Endothelial cell (in vitro differentiated cells): Measurements from ENCODE around the gene TAGLN. TPM values are rescaled to one million over a fixed set of nuclear protein-coding genes. Genes with fewer than 3 reads are reported as not detected.

Experiments
- DNase-seq: peaks from one replicate; pipeline ENCODE4 v3.0.0; 2021; ENCODE audit warnings: low spot score
- H3K27ac Mint-ChIP-seq: one replicate; pipeline ENCODE4 v1.8.0; 2021; ENCODE audit warnings: mixed read lengths, inconsistent platforms; ENCODE audit not compliant: unreplicated experiment
- H3K27me3 Mint-ChIP-seq: one replicate; pipeline ENCODE4 v1.8.0; 2021; ENCODE audit warnings: mild to moderate bottlenecking, moderate library complexity, mixed read lengths, inconsistent platforms; ENCODE audit not compliant: unreplicated experiment
- H3K36me3 Mint-ChIP-seq: one replicate; pipeline ENCODE4 v1.8.0; 2021; ENCODE audit warnings: mild to moderate bottlenecking, low read depth, mixed read lengths, inconsistent platforms; ENCODE audit not compliant: unreplicated experiment
- H3K4me1 Mint-ChIP-seq: one replicate; pipeline ENCODE4 v1.8.0; 2021; ENCODE audit warnings: mild to moderate bottlenecking, mixed read lengths, inconsistent platforms; ENCODE audit not compliant: unreplicated experiment
- H3K4me3 Mint-ChIP-seq: one replicate; pipeline ENCODE4 v1.8.0; 2021; ENCODE audit warnings: mild to moderate bottlenecking, mixed read lengths, inconsistent platforms; ENCODE audit not compliant: unreplicated experiment
- H3K9me3 Mint-ChIP-seq: one replicate; pipeline ENCODE4 v1.8.0; 2021; ENCODE audit warnings: mixed read lengths, inconsistent platforms; ENCODE audit not compliant: unreplicated experiment
- total RNA-seq: library from RNA; stranded (reverse); fragmentation: NEBNext Ultra II Directional; extraction: Animal tissue kit (Norgen Biotek cat#: 25700); gene quantifications from one replicate; pipeline ENCODE4 v1.2.1, GENCODE V29; 2021; ENCODE audit not compliant: unreplicated experiment
- TF ChIP-seq, protein P1 (sequence below): fragments of 200-600 bp; sonication (generic); IDR thresholded peaks from one replicate; pipeline ENCODE4 v1.5.0; 2021; ENCODE audit warnings: antibody characterized with exemption; ENCODE audit not compliant: unreplicated experiment

Gene TAGLN
- total RNA-seq, 1 donor from 2014 or later = 25.4 TPM

DNA sequence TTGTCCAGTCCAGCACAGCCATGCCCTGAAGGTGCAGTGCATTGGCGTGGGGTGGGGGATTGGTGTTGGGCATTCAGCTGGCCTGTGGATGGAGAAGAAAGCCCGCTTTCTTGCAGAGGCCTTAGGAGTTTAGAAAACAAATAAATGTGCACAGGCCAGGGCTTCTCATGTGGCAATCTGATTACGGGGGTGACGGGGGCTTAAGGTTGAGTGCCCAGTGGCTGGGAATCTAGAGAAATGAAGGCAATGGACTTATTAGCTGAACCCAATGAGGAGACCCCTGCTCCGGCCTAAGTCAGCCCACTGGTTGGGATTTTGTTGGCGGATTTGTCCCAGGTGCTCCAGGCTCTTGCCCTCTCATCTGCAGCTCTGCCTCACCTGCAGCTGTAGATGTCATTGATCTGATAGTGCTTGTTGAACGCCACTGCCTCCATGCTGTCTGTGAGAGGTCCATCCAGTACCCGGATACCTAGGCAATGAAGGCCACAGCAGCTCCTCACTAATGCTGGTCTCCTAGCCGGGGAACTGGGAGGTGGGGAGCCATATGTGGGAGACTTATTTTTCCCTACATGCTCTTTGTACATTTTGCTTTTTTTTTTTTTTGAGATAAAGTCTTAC, 26.5 kb downstream of the TAGLN start:
- TF ChIP-seq, protein P1, sequence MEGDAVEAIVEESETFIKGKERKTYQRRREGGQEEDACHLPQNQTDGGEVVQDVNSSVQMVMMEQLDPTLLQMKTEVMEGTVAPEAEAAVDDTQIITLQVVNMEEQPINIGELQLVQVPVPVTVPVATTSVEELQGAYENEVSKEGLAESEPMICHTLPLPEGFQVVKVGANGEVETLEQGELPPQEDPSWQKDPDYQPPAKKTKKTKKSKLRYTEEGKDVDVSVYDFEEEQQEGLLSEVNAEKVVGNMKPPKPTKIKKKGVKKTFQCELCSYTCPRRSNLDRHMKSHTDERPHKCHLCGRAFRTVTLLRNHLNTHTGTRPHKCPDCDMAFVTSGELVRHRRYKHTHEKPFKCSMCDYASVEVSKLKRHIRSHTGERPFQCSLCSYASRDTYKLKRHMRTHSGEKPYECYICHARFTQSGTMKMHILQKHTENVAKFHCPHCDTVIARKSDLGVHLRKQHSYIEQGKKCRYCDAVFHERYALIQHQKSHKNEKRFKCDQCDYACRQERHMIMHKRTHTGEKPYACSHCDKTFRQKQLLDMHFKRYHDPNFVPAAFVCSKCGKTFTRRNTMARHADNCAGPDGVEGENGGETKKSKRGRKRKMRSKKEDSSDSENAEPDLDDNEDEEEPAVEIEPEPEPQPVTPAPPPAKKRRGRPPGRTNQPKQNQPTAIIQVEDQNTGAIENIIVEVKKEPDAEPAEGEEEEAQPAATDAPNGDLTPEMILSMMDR = no peak
- no peak for DNase-seq
- Mint-ChIP-seq H3K27me3 (peaks cover 1% of the 10 kb centered on the region), H3K9me3 (no peaks in the 10 kb centered on the region), H3K36me3 (peaks cover 13% of the 10 kb centered on the region), H3K4me1 (peaks cover 18% of the 10 kb centered on the region), H3K27ac (no peak overlapping the region), H3K4me3 (no peak overlapping the region)

DNA sequence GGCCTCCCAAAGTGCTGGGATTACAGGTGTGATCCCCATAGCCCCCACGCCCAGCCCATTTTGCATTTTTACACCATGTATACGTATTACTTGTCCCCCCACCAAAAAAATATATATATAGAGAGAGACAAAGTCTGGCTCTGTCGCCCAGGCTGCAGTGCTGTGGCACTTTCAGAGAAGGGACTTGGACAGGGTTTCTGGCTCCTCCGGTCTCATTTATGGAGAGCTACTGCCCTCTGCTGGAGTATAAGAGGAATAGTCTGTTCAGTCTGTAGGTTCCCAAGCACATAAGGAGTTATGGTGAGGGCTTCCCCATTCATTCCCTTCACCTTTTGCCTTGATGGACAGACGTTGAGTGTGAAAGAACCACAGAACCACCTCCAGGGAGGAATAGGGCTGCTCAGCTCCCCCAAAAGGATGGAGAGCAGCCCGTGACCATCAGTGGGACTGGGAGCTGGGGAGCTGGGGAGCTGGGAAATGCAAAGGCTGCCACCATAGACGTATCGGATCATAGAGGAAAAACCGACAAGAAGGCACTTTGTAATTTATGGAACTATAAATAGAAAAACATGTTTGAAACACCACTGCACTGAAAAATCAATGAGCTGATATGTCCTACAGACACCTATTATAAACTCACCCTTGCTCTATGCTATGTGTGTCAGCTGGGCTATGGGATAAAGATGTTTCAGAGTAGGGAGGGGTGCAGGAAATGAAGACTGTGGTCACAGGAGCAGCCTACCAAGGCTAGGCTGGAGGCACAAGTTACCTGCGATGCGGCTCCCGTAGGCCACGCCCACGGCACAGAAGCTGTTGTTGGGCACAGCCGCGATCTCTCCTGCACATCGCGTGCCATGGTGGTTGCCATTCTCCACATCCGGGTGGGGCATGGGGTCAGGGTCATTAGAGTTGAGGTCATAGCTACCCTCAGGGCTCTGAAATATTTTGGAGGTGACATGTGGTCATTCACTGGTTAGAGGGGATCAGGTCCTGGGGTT, 27.5 kb downstream of the TAGLN start:
- Mint-ChIP-seq H3K4me1 (peaks cover 26% of the 10 kb centered on the region), H3K36me3 (peaks cover 8% of the 10 kb centered on the region), H3K4me3 (no peak overlapping the region), H3K9me3 (no peaks in the 10 kb centered on the region), H3K27ac (no peak overlapping the region), H3K27me3 (peaks cover 8% of the 10 kb centered on the region)
- TF ChIP-seq, protein P1 = peak; percentile 68
- peak; percentile 26 for DNase-seq

DNA sequence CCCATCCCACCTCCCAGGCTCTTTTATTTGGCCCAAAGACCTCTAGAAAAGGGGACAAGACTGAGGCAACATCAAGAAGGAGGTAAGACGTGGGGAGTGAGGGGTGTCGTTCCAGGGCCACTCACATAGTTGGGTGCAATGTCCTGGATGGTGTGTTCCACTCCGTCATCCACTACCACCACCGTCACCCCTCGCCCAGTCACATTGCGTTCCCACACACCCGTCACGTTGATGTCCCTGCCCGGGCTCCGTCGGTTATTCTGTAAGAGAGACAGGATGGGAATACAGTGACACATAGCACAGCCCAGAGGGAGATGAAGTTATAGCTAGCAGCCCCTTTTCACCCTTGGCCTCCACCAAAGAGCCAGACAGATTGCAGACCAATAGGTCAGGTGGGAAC, 28.9 kb downstream of the TAGLN start:
- Mint-ChIP-seq H3K27ac (no peak overlapping the region), H3K27me3 (peaks cover 10% of the 10 kb centered on the region), H3K9me3 (no peaks in the 10 kb centered on the region), H3K36me3 (peaks cover 4% of the 10 kb centered on the region), H3K4me1 (peaks cover 26% of the 10 kb centered on the region), H3K4me3 (no peak overlapping the region)
- no peak for DNase-seq
- TF ChIP-seq, protein P1 = no peak

DNA sequence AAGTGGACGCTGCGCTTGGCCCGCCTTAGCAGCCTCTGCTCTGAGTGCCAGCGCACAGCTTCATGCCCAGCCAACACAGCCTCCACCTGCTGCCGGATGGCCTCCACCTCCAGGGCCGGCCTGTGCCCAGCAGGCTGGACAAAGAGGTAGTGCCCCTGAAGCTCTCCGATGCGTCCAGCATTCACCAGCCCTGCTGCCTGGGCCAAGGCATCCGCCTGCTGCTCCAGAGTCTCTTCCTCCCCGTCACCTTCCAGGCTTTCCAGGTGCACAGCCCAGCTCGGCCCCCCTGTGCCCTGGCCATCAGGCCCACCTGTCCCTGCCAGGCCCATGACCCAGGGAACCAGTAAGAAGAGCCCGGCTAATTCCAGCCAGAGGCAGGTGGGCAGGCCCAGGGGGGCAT, 30.2 kb downstream of the TAGLN start:
- no peaks in the 10 kb centered on the region for H3K9me3 Mint-ChIP-seq
- H3K4me1 Mint-ChIP-seq = peaks cover 34% of the 10 kb centered on the region
- H3K27ac Mint-ChIP-seq = no peak overlapping the region

More for the DNA sequence above, 30.2 kb downstream of the TAGLN start:
- H3K36me3 Mint-ChIP-seq = peaks cover 8% of the 10 kb centered on the region
- TF ChIP-seq, protein P1 = no peak
- H3K4me3 Mint-ChIP-seq = no peak overlapping the region
- no peak for DNase-seq
- peaks cover 14% of the 10 kb centered on the region for H3K27me3 Mint-ChIP-seq
